ENCODE measurements around the gene TMEM97.

Gene TMEM97

GRCh38 chr17:28367641-28368305, 48.8 kb downstream of the TMEM97 start:
- DNase-seq: no peak

GRCh38 chr17:28368306-28368831, 49.4 kb downstream of the TMEM97 start:
- no peak for DNase-seq

DNA sequence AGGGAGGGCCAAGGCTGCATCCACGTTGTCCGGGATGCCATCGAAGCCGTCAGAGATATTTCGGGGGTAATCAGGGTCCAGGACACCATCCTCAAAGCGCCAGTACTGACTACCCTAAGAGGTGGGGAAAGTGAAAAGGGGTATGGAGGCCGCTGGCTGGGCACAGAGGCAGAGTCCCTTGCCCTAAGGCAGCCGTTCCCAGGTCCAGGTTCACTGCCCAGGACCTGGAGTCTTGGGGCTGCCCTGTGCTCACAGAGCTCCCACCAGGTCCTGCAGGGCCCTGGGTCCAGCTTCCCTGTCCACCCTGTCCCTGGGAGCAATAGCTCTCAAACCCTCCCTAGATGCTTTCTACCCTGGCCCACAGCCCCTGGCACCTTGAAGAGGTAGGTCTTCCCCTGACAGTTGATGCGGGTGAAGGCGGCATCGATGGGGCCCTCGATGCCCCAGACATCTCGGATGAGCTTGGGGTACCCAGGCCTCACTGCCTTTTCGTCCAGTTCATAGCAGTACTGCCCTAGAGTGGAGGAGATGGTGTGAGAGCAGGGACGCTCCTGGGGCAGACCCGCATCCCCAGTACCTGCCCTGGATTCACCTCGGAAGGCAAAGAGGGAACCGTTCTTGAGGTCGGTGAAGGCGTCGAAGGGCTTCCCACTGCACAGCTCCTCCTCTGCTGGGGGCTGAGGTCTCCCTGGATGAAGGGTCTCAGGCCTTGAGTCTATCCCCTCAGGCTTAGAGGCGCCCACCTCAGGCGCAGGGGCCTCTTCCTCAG, 50.1 kb downstream of the TMEM97 start:
- DNase-seq: no peak

GRCh38 chr17:28369684-28370034, 50.7 kb downstream of the TMEM97 start:
- DNase-seq: no peak

DNA sequence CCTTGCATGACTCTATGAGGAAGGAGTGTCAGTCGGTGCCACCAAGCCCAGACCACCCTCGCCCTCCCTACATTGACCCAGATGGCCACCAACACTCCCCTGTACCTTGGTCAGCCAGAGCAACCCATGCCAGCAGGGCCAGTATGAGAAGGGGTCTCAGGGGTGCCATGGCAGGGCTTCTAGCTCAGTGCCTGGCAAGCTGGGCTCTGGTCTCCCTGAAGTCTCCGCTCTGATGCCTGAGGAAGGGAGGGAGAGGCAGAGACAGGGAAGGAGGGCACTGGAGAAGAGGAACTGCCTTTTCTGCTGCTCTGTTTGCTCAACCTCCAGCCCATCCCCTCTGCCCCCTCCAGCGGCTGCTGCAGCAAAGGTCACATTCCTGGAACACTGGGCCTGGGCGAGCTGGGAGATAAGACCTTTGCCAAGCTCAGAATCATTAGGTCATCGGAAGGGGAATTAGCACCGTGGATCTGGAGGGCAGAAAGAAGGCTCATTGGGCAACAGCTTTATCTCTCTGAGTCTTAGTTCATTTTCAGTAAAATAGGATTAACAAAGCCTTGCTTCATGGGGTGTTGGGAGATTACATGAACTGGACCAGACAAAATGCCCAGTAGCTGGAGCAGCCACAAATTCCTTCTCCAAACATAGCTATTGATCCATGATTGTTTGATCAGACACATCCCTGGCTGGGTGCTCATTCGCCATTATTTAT, 51.2 kb downstream of the TMEM97 start, which contains the start of gene VTN:
TSS of gene VTN (minus strand) at position 273 of the 709 bp plus-strand sequence. CDS start at position 169, 104 bp downstream.
- peak; percentile 99 for DNase-seq

DNA sequence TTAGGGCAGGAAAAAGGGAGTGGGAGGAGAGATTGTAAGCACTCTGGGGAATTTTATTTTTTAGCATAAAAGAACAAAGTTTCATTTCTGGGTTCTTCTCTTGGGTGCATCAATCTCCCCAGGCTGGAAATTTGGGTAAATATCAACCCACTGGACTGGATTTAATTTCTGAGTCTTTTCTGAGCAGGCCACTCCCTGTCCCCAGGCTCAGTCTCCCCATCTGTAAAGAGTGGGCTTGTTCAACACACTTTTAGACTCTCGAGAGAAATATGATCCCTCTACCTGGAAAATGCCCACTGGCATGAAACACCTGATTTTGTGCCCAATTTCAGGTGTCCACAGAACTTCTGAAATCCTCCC, 51.7 kb downstream of the TMEM97 start:
- no peak for DNase-seq

DNA sequence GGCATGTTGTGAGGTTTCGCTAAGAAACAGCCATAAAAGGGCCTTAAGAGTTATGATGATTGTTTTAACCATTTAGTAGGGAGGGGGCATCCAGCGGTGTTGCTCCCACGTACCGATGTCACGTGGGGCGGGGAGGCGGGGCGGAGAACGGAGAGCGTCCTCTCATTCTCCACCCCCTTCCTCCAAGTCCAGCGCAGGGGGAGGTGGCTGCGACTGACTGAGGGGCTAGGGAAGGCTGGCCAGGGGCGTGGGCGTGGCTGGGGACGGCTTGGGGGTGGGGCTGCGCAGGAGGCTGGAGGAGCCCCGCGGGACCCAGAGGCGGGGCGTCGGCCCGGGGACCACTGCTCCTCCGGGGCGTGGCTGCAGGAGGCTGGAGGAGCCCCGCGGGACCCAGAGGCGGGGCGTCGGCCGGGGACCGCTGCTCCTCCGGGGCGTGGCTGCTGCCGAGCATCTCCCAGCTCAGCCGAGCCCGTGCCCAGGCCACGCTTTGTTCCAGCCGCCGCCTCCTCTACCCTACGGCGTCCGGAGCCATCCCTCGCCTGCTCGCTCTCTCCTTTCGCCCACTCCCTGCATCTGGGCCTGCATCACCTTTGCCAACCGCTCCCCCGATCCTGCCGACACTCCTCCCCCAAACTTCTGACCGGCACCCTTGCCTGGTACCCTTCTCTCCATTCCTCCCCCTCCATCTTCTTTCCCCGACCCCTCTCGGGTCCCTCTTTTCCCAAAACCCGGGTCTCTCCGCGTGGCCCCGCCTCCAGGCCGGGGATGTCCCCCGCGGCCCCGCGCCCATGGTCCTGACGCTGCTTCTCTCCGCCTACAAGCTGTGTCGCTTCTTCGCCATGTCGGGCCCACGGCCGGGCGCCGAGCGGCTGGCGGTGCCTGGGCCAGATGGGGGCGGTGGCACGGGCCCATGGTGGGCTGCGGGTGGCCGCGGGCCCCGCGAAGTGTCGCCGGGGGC, 52.5 kb downstream of the TMEM97 start, which contains the start of gene SARM1:
TSS of gene SARM1 (plus strand) at position 450 of the 958 bp plus-strand sequence. CDS start at position 789, 339 bp downstream.
- peak; percentile 94 for DNase-seq

DNA sequence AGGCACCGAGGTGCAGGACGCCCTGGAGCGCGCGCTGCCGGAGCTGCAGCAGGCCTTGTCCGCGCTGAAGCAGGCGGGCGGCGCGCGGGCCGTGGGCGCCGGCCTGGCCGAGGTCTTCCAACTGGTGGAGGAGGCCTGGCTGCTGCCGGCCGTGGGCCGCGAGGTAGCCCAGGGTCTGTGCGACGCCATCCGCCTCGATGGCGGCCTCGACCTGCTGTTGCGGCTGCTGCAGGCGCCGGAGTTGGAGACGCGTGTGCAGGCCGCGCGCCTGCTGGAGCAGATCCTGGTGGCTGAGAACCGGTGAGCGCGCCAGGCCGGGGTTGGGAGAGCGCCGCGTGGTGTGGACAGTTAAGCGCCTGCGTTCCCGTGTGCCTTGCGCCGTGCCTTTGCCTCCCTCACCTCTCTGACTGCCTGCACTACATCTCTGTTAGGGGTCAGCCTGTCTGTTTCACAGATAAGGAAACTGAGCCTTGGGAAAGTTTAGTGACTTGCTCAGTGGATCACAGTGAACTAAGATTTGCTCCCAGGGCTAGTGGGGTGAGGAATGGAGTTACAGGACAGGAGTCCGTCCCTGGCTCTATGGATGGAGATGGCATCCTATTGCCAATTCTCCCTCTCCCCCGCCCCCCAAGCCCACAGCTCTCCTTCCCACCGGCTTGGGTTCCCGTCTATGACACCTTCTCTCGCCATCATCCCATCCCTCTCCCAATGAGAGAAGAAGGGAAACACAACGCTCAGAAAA, 53.4 kb downstream of the TMEM97 start:
- no peak for DNase-seq

- DNase-seq: no peak
Measured at GRCh38 chr17:28372945-28373274, 53.9 kb downstream of the TMEM97 start.
